Fibroblast of lung (primary cell): ENCODE data around the gene TMEM117. TPM values are rescaled to one million over a fixed set of nuclear protein-coding genes. Genes with fewer than 3 reads are reported as not detected.

Experiments used
- DNase-seq, 2 donors: peaks; one replicate each; pipeline versions ENCODE4 v3.0.0 to v3.0.0-alpha.2; 2010; ENCODE audit warnings: low read depth in 2 of 2
- H2AFZ ChIP-seq: 2 replicates; pipeline ENCODE4 v1.5.1; 2012; ENCODE audit warnings: low read length, control low read depth, inconsistent platforms
- H3K27ac ChIP-seq: 2 replicates; pipeline ENCODE4 v1.5.1; 2011; ENCODE audit warnings: low read length, control low read depth; ENCODE audit not compliant: insufficient read depth
- H3K27me3 ChIP-seq: 2 replicates; pipeline ENCODE4 v1.5.1; 2011; ENCODE audit warnings: mild to moderate bottlenecking, low read length; ENCODE audit not compliant: control insufficient read depth, insufficient read depth
- H3K36me3 ChIP-seq: 2 replicates; pipeline ENCODE4 v1.5.1; 2011; ENCODE audit warnings: low read length; ENCODE audit not compliant: control insufficient read depth, insufficient read depth
- H3K4me1 ChIP-seq: 2 replicates; pipeline ENCODE4 v1.5.1; 2011; ENCODE audit warnings: low read length; ENCODE audit not compliant: control insufficient read depth, insufficient read depth; ENCODE audit errors: extremely low read depth
- H3K4me2 ChIP-seq: 2 replicates; pipeline ENCODE4 v1.5.1; 2011; ENCODE audit warnings: low read length, control low read depth; ENCODE audit not compliant: insufficient read depth; ENCODE audit errors: extremely low read depth
- H3K4me3 ChIP-seq, 4 experiments: fragments of 200-600 bp in 1 of 4; sonication (generic) in 1 of 4; replicated peaks in 1 of 4; 2 replicates each; pipeline ENCODE4 v1.5.1; 2011 to 2016; ENCODE audit warnings: low read length in 4 of 4, low read depth in 3 of 4, mild to moderate bottlenecking in 3 of 4, control low read depth in 2 of 4, inconsistent platforms in 1 of 4, mixed read lengths in 1 of 4; ENCODE audit not compliant: insufficient read depth in 1 of 4; ENCODE audit errors: control extremely low read depth in 1 of 4
- H3K79me2 ChIP-seq: 2 replicates; pipeline ENCODE4 v1.5.1; 2012; ENCODE audit warnings: mild to moderate bottlenecking, low read length, inconsistent platforms; ENCODE audit not compliant: control insufficient read depth, insufficient read depth
- H3K9ac ChIP-seq: 2 replicates; pipeline ENCODE4 v1.5.1; 2011; ENCODE audit warnings: mild to moderate bottlenecking, low read length, control low read depth; ENCODE audit not compliant: insufficient read depth
- H3K9me3 ChIP-seq: 2 replicates; pipeline ENCODE4 v1.5.1; 2012; ENCODE audit warnings: low read depth, low read length; ENCODE audit not compliant: control insufficient read depth, insufficient read depth
- H4K20me1 ChIP-seq: 2 replicates; pipeline ENCODE4 v1.5.1; 2011; ENCODE audit warnings: low read length; ENCODE audit not compliant: control insufficient read depth, insufficient read depth; ENCODE audit errors: extremely low read depth
- EZH2 ChIP-seq: IDR thresholded peaks from 2 replicates; pipeline ENCODE4 v1.5.1; 2012; ENCODE audit warnings: low read length, control low read depth, mild to moderate bottlenecking; ENCODE audit errors: missing control alignments
- polyA plus RNA-seq, 2 donors: library from polyadenylated mRNA; depleted of rRNA in 1 of 2; stranded (reverse) in 1 of 2; unstranded in 1 of 2; fragments of >200 nt; gene quantifications; 2 replicates each; pipeline ENCODE4 v1.2.1, GENCODE V29; 2011 to 2012; ENCODE audit warnings: missing spikeins in 1 of 2
- total RNA-seq: library from RNA; depleted of rRNA; stranded (reverse); fragments of >200 nt; gene quantifications from 2 replicates; pipeline ENCODE4 v1.2.1, GENCODE V29; 2014
- TF ChIP-seq, protein P1 (sequence below), 2 donors: IDR thresholded peaks in 1 of 2; conservative IDR thresholded peaks in 1 of 2; 1 replicate in 1 of 2; 2 replicates in 1 of 2; pipeline ENCODE4 v1.5.1; 2011 to 2012; ENCODE audit warnings: low read length in 2 of 2, control low read depth in 1 of 2, inconsistent platforms in 1 of 2, low read depth in 1 of 2, mild to moderate bottlenecking in 1 of 2

Gene TMEM117
- total and polyA plus RNA-seq, 2 donors (not counting 1 experiment from before 2014, with no cell fraction given) = 7.6 to 7.8 TPM

- Histone ChIP-seq H3K36me3 (no peaks in the 10 kb centered on the region), H3K79me2 (no peaks in the 10 kb centered on the region), H2AFZ (no peak overlapping the region), H4K20me1 (no peaks in the 10 kb centered on the region), H3K27me3 (no peaks in the 10 kb centered on the region), H3K9ac (no peak overlapping the region), H3K4me3 (no peak overlapping the region), H3K27ac (no peak overlapping the region), H3K9me3 (no peaks in the 10 kb centered on the region), H3K4me1 (no peaks in the 10 kb centered on the region), H3K4me2 (no peak overlapping the region)
- TF ChIP-seq, protein P1, sequence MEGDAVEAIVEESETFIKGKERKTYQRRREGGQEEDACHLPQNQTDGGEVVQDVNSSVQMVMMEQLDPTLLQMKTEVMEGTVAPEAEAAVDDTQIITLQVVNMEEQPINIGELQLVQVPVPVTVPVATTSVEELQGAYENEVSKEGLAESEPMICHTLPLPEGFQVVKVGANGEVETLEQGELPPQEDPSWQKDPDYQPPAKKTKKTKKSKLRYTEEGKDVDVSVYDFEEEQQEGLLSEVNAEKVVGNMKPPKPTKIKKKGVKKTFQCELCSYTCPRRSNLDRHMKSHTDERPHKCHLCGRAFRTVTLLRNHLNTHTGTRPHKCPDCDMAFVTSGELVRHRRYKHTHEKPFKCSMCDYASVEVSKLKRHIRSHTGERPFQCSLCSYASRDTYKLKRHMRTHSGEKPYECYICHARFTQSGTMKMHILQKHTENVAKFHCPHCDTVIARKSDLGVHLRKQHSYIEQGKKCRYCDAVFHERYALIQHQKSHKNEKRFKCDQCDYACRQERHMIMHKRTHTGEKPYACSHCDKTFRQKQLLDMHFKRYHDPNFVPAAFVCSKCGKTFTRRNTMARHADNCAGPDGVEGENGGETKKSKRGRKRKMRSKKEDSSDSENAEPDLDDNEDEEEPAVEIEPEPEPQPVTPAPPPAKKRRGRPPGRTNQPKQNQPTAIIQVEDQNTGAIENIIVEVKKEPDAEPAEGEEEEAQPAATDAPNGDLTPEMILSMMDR (conservative IDR thresholded peaks at IDR 0.05 in 1 of 2, IDR thresholded peaks at IDR 0.05 in 1 of 2; ENCODE audit: low read depth in 1 of 2, low read length in 2 of 2) = peak; percentile 36 to 51
- TF ChIP-seq EZH2 = no peak
- peak; percentile 52 to 77 for DNase-seq
Observed at GRCh38 chr12:44015333-44015941, 179.6 kb downstream of the TMEM117 start.

DNA sequence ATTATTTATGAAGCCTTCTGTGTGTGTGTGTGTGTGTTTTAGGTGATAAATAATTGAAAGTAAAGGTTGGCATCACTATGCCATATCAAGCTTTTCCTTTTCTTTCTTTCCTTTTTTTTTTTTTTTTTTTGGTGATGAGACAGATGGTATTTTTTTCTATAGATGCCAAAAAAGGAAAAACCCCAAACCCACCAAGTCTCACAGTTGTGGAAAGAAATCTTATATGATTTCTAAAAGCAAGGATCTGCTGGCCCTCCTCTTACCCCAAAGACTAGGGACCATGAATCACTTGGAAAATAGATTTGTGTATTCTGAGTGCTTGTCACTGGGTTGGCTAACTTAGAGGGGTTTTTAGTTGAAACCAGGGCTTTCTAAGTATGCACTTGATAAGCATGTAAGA, 181.3 kb downstream of the TMEM117 start:
- H3K79me2 ChIP-seq = no peaks in the 10 kb centered on the region
- H3K27me3 ChIP-seq = no peaks in the 10 kb centered on the region
- H3K4me2 ChIP-seq = no peak overlapping the region
- no peak overlapping the region for H3K27ac ChIP-seq
- H3K36me3 ChIP-seq = no peaks in the 10 kb centered on the region
- no peak overlapping the region for H3K4me3 ChIP-seq
- no peak overlapping the region for H2AFZ ChIP-seq
- TF ChIP-seq, protein P1 (conservative IDR thresholded peaks at IDR 0.05 in 1 of 2, IDR thresholded peaks at IDR 0.05 in 1 of 2; ENCODE audit: low read depth in 1 of 2, low read length in 2 of 2) = no peak
- TF ChIP-seq EZH2 = no peak
- DNase-seq = no peak
- H4K20me1 ChIP-seq = no peaks in the 10 kb centered on the region
- H3K9me3 ChIP-seq = no peaks in the 10 kb centered on the region
- H3K9ac ChIP-seq = no peak overlapping the region
- H3K4me1 ChIP-seq = no peaks in the 10 kb centered on the region

DNA sequence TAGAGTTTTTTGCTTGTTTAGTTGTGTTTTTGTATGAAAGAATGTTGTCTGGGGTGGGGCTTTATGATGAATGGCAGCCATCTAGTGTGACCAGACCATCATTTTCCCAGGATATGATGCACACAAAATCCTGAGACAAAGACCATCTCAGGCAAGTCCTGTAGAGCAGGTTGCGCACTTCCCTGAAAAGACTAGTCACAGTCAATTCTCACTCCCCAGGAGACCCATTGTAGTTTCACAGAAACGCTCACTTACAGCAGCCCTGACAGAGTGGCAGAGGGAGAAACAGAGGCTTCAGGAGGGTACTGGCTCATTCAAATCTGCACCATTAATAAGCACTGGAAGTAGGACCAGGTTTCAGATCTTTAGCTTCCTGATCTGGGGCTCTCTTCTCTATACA, 183.2 kb downstream of the TMEM117 start:
- Histone ChIP-seq H3K9ac (no peak overlapping the region), H3K36me3 (no peaks in the 10 kb centered on the region)
- TF ChIP-seq EZH2 = no peak
- TF ChIP-seq, protein P1 (conservative IDR thresholded peaks at IDR 0.05 in 1 of 2, IDR thresholded peaks at IDR 0.05 in 1 of 2; ENCODE audit: low read depth in 1 of 2, low read length in 2 of 2) = no peak

More for the DNA sequence above, 183.2 kb downstream of the TMEM117 start:
- Histone ChIP-seq H3K27ac (no peak overlapping the region), H3K9me3 (no peaks in the 10 kb centered on the region), H3K4me2 (no peak overlapping the region), H4K20me1 (no peaks in the 10 kb centered on the region), H3K27me3 (no peaks in the 10 kb centered on the region), H3K79me2 (no peaks in the 10 kb centered on the region), H3K4me1 (no peaks in the 10 kb centered on the region), H3K4me3 (no peak overlapping the region), H2AFZ (no peak overlapping the region)
- no peak for DNase-seq
